ENCODE data around the gene NADK2.

DNA sequence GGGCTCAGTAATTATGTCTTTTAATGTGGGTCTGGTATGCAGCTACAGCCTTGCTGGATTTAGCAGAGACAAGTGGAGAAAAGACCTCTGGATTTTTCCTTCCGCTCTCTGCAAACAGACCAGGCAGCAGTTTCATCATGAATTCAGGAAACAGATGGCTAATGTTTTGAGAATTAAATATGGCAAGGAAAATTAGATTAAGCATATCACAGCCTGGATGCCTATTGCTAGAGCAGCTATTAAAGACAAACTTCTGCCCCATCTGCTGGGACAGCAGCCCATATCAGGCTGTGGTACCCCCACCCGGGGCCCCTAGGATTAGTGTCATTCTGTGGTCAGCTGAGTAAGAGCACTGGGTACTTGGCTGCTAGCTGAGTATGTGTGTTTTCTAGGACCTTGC is 83.6 kb downstream of the NADK2 start:
- TF ChIP-seq, protein P1, sequence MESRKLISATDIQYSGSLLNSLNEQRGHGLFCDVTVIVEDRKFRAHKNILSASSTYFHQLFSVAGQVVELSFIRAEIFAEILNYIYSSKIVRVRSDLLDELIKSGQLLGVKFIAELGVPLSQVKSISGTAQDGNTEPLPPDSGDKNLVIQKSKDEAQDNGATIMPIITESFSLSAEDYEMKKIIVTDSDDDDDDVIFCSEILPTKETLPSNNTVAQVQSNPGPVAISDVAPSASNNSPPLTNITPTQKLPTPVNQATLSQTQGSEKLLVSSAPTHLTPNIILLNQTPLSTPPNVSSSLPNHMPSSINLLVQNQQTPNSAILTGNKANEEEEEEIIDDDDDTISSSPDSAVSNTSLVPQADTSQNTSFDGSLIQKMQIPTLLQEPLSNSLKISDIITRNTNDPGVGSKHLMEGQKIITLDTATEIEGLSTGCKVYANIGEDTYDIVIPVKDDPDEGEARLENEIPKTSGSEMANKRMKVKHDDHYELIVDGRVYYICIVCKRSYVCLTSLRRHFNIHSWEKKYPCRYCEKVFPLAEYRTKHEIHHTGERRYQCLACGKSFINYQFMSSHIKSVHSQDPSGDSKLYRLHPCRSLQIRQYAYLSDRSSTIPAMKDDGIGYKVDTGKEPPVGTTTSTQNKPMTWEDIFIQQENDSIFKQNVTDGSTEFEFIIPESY (IDR thresholded peaks at IDR 0.05; ENCODE audit: extremely low read depth, insufficient replicate concordance, low read length), result no peak
- TF ChIP-seq, protein P2, sequence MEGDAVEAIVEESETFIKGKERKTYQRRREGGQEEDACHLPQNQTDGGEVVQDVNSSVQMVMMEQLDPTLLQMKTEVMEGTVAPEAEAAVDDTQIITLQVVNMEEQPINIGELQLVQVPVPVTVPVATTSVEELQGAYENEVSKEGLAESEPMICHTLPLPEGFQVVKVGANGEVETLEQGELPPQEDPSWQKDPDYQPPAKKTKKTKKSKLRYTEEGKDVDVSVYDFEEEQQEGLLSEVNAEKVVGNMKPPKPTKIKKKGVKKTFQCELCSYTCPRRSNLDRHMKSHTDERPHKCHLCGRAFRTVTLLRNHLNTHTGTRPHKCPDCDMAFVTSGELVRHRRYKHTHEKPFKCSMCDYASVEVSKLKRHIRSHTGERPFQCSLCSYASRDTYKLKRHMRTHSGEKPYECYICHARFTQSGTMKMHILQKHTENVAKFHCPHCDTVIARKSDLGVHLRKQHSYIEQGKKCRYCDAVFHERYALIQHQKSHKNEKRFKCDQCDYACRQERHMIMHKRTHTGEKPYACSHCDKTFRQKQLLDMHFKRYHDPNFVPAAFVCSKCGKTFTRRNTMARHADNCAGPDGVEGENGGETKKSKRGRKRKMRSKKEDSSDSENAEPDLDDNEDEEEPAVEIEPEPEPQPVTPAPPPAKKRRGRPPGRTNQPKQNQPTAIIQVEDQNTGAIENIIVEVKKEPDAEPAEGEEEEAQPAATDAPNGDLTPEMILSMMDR (IDR thresholded peaks at IDR 0.05 in 2 of 3, conservative IDR thresholded peaks at IDR 0.05 in 1 of 3; ENCODE audit: borderline replicate concordance in 1 of 3, insufficient read depth in 1 of 3, low read depth in 2 of 3, low read length in 2 of 3), result no peak

All from HCT116 (cell line).